Measurements from ENCODE around the gene FLRT2. TPM values are rescaled to one million over a fixed set of nuclear protein-coding genes. Genes with fewer than 3 reads are reported as not detected.
A peak's percentile ranks its signal among the peaks of the same experiment; 100 is the strongest.

FLRT2 gene
- total and polyA plus RNA-seq, 3 donors from 2014 or later = 20.1 to 134 (median 34.4) TPM

- Histone ChIP-seq H3K4me3 (no peak overlapping the region), H3K27ac (peak overlapping the region in 1 of 2 donors; percentile 48), H3K36me3 (ENCODE audit: low read depth, missing control alignments) (no peaks in the 10 kb centered on the region), H3K27me3 (no peaks in the 10 kb centered on the region), H3K4me1 (peaks cover 6% of the 10 kb centered on the region), H3K9me3 (no peaks in the 10 kb centered on the region)
- TF ChIP-seq POLR2A (IDR thresholded peaks at IDR 0.05) = no peak
- no peak for TF ChIP-seq CTCF (IDR thresholded peaks at IDR 0.05)
- intact Hi-C loops (cut with DNase I; ENCODE audit: low total_unique reads) = no loop called here
- no peak for DNase-seq
These were observed 46.3 kb upstream of the FLRT2 start for GRCh38 chr14:85483652-85484051.

GRCh38 chr14:85487215-85487614, 42.7 kb upstream of the FLRT2 start:
- intact Hi-C loops (cut with DNase I; ENCODE audit: low total_unique reads) = no loop called here
- Histone ChIP-seq H3K36me3 (ENCODE audit: low read depth, missing control alignments) (no peaks in the 10 kb centered on the region), H3K27me3 (no peaks in the 10 kb centered on the region), H3K4me1 (peaks cover 6% of the 10 kb centered on the region), H3K4me3 (no peak overlapping the region), H3K27ac (no peak overlapping the region), H3K9me3 (no peaks in the 10 kb centered on the region)
- no peak for DNase-seq
- WGBS, 2 donors = 42 to 61% methylated on average over 4 of the region's 4 CpGs
- TF ChIP-seq POLR2A (IDR thresholded peaks at IDR 0.05) = no peak
- no peak for TF ChIP-seq CTCF (IDR thresholded peaks at IDR 0.05)

GRCh38 chr14:85501751-85502150, 28.2 kb upstream of the FLRT2 start:
- no peak overlapping the region for H3K4me3 ChIP-seq
- H3K27ac ChIP-seq = no peak overlapping the region
- WGBS, 2 donors = 93 to 97% methylated on average over 1 of the region's 1 CpG
- intact Hi-C loops (cut with DNase I; ENCODE audit: low total_unique reads) = no loop called here
- no peaks in the 10 kb centered on the region for H3K27me3 ChIP-seq
- no peak for TF ChIP-seq CTCF (IDR thresholded peaks at IDR 0.05)
- TF ChIP-seq POLR2A (IDR thresholded peaks at IDR 0.05) = no peak
- no peaks in the 10 kb centered on the region for H3K36me3 ChIP-seq (ENCODE audit: low read depth, missing control alignments)
- no peaks in the 10 kb centered on the region for H3K4me1 ChIP-seq
- no peaks in the 10 kb centered on the region for H3K9me3 ChIP-seq
- DNase-seq = no peak

GRCh38 chr14:85508863-85509262, 21.1 kb upstream of the FLRT2 start:
- intact Hi-C loops (cut with DNase I; ENCODE audit: low total_unique reads) = no loop called here
- Histone ChIP-seq H3K4me1 (no peaks in the 10 kb centered on the region), H3K36me3 (ENCODE audit: low read depth, missing control alignments) (no peaks in the 10 kb centered on the region), H3K27ac (no peak overlapping the region), H3K4me3 (no peak overlapping the region), H3K9me3 (no peaks in the 10 kb centered on the region), H3K27me3 (no peaks in the 10 kb centered on the region)
- no peak for TF ChIP-seq POLR2A (IDR thresholded peaks at IDR 0.05)
- TF ChIP-seq CTCF (IDR thresholded peaks at IDR 0.05) = no peak
- no peak for DNase-seq
- WGBS, 2 donors = 84 to 95% methylated on average over 6 of the region's 6 CpGs

GRCh38 chr14:85512451-85512850, 17.5 kb upstream of the FLRT2 start:
- Histone ChIP-seq H3K27ac (no peak overlapping the region), H3K27me3 (no peaks in the 10 kb centered on the region), H3K4me3 (no peak overlapping the region), H3K9me3 (no peaks in the 10 kb centered on the region), H3K4me1 (no peaks in the 10 kb centered on the region), H3K36me3 (ENCODE audit: low read depth, missing control alignments) (no peaks in the 10 kb centered on the region)
- 75 to 80% methylated on average over 2 of the region's 2 CpGs for WGBS, 2 donors
- no peak for TF ChIP-seq POLR2A (IDR thresholded peaks at IDR 0.05)
- TF ChIP-seq CTCF (IDR thresholded peaks at IDR 0.05) = no peak
- no peak for DNase-seq
- intact Hi-C loops (cut with DNase I; ENCODE audit: low total_unique reads) = no loop called here
